ENCODE results near the gene SLU7. TPM values are rescaled to one million over a fixed set of nuclear protein-coding genes. Genes with fewer than 3 reads are reported as not detected.

The SLU7 gene
- total RNA-seq = 56.3 TPM

GRCh38 chr5:160418561-160419457 is at the start of gene SLU7:
SLU7 (minus strand) TSS chr5:160419081; CDS start chr5:160415294, 3,787 bp downstream.
- DNase-seq (ENCODE audit: low spot score in 2 of 2) = peak; percentile 67 to 77
- no peak for FAIRE-seq

GRCh38 chr5:160468363-160468975 is 49.6 kb upstream of the SLU7 start:
- no peak for FAIRE-seq
- no peak for DNase-seq (ENCODE audit: low spot score in 2 of 2)

DNA sequence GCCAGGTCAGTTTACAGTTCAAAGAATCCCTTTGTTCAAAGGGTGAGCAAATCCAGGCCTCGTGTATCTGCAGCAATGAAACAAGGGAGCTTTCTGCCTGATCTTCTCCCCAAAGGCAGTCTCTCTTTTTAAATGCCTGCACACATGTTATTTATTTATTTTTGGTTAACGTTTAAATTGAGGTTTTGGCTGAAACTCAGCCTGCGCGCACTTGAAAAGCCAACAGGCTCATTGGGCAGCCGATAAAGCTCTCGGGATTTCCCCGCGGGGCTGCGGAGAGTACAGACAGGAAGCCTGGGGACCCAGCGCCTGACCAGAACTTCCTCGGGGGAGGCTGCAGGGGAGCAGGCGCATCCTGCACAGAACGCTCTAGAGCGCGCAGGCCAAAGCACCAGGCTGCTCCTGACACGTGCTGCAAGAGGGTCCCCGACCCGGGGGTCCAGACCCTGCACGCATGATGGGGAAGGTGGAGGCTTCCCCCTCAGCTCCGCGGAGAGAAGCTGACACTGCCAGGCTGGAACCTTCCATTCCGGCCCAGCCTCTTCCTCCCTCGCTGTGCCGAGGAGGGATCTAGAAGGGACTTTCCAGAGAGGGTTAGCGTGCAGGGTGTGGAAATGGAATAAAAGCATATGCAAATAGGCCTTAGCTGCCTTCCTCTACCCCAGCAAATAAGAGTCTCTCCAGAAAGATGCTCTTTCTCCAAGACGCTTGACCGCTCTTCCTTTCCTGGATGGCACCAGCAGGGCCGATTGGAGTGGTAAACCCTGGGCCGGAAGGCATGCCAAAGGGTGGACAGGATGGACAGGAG is 48.9 kb upstream of the SLU7 start:
- FAIRE-seq (no peak), DNase-seq (ENCODE audit: low spot score in 2 of 2) (no peak)

DNA sequence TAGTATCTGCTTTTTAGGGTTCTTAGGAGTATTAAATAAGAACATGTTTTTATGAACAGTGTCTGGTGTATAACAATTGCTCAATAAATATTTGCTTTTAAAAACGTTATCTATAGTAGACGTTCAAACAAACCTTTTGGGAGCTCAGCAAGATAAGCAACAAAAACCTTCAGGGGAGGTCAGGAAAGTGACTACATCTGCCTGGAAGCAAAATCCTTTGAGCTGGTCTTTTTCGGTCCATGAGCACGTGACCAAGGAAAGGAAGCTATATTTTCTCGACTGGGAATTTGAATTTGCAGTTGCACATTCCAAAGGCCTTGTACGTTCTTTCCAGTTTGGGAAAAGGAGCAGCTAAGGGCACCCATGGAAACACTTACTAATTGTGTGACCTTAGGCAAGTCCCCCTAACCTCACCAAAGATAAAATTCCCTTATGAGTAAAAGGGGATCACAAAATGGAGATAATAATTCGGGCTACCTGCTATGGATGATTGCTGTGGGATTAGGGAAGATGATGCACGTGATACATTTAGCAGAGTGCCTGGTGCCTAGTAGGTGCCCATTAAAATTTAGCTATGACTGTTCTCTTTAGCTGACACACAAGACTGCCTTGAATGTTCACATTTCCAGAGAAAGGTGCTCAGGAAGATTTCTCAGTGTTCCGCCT is 48.1 kb upstream of the SLU7 start:
- FAIRE-seq = no peak
- DNase-seq (ENCODE audit: low spot score in 2 of 2) = no peak

GRCh38 chr5:160466116-160466515 is 47.2 kb upstream of the SLU7 start:
- no peak for DNase-seq (ENCODE audit: low spot score in 2 of 2)
- FAIRE-seq = no peak

GRCh38 chr5:160464466-160464797 is 45.6 kb upstream of the SLU7 start:
- DNase-seq (ENCODE audit: low spot score in 2 of 2) (no peak), FAIRE-seq (no peak)

DNA sequence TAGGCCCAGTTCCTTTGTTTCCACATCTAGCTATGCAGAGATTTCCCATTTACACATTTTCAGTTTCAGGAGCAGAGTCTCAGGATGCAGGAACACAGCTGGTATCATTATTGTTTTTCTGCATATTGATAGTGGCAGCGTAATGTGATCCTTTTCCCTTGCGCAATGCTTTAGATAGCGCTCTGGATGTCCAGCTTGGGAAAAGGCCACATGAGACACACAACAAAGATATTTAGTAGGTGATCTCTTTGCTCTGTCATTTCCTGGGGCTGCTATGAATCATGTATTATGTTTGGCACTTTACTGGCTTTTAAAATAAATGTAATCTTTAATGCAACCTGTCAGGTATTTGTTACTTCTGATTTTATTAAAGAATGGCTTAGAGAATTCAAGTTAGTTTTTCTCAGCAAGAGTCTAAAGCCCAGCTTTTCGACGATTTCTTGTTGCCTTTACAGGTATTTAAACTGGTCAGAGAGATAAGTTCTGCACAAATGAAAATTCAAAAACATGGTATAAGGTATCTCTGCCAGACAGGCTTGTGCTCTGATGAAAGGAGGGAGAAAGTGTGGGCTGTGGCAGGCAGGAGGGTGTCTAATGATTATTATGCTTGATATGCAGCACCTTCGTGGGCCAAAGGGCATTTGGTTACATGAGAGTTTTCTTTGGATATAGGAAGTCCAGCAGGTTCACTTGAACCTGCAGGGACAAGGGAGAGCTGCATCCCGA is 45.0 kb upstream of the SLU7 start:
- DNase-seq (ENCODE audit: low spot score in 2 of 2) (no peak), FAIRE-seq (no peak)

DNA sequence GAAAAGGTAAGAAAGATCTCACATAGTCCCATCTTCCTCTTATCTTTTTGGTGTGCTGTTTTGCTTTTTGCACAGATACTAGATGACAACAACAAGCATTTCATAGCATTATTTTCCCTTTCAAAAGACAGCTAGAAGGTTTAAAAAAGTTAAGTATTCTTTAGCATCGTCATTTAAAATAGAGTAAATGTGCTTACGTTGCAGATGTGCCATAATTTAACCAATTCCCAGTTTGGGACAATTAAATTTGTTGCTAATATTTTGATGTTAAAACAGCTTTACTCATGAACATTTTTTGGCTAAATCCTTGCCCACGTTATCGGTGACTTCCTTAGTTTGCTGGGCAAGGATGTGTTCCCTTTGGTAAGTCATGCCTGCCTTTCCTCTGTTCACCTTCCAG is 44.3 kb upstream of the SLU7 start:
- no peak for FAIRE-seq
- no peak for DNase-seq (ENCODE audit: low spot score in 2 of 2)

DNA sequence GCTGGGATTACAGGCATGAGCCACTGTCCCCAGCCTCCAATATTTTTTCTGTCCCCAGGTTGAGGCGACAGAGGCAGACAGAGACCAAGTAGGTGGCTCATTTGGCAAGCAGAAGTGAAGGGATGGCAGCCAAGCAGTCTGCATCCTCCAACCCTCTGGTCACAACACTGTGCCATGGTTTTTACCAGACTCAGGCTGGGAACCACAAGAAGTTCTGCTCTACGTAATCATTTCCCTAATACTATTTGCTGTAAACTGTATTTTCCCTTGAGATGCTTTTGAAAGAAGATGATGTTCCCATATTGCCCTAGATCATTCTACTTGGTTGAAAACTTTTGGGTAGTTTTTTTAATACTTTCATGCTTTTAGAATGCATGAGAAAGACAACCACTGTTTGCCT is 43.3 kb upstream of the SLU7 start:
- DNase-seq (ENCODE audit: low spot score in 2 of 2) (no peak), FAIRE-seq (no peak)

GRCh38 chr5:160461378-160461777 is 42.5 kb upstream of the SLU7 start:
- DNase-seq (ENCODE audit: low spot score in 2 of 2) (no peak), FAIRE-seq (no peak)

DNA sequence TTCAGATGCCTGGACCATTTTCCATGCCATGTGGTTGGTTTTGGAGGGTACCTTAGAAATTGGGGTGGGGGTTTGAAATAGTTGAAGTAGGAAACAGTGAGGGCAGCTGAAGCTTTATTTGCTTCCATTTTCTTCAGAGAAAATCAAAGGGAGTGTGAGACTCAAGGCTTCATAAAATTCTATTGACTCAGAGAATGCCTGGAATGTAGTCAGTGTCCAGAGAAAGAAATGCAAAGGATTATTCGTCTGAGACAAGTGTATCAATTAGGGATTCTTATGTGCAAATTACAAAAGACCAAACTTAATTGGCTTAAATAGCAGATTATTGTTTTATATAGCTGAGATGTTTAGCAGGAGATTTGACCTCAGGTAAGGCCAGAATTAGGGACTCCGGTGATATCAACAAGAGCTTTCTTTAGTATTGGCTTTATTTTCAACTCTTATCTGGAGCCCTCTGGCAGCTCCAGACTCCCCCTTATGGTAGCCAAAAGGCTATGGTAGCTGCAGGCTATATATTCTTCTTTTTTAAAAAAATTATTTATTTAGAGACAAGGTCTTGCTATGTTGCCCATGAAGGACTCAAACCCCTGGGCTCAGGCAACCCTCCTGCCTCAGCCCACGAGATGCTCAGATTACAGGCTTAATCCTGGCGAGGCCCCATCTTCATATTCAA is 41.6 kb upstream of the SLU7 start:
- FAIRE-seq (no peak), DNase-seq (ENCODE audit: low spot score in 2 of 2) (no peak)

DNA sequence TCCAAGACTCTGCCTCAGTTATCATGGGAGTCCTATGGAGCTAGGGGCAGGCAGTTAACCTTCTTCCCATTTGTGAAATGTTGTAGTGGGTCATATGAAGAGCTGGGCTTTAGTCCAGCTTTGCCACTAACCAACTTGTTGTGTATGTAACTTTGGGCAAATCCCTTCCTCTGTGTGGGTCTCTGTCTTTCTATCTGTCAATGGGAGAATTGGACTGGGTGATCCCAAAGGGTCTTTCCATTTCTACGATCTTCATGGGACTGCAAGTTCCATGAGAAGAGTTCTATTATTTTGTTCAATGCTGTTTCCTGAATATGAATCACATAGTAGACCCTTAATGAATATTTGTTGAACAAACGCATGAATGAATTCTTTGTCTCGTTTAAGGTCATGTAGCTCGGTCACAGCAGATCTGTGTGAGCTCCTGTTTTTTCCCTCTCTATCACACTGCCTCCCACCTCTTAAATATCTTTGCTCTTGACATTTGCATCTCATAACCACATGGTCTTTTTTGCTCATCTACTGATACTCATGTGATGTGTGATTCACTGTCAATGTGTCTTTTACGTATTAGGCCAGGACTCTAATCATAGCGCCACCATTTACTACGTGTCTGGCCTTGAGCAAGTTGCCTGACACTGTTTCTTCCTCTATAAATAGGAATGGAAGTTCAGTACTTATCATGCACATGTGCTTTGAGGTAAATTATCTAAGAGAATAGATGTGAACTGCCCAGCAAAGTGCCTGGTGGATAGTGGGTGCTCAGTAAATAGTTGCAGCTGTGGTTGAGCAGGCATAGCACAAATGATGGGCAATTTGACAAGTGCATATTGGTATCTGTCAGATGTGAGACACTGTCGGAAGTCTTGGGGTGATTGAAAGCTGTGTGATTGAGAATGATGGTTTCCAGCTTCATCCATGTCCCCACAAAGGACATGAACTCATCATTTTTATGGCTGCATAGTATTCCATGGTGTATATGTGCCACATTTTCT is 40.2 kb upstream of the SLU7 start:
- no peak for FAIRE-seq
- DNase-seq (ENCODE audit: low spot score in 2 of 2) = no peak

DNA sequence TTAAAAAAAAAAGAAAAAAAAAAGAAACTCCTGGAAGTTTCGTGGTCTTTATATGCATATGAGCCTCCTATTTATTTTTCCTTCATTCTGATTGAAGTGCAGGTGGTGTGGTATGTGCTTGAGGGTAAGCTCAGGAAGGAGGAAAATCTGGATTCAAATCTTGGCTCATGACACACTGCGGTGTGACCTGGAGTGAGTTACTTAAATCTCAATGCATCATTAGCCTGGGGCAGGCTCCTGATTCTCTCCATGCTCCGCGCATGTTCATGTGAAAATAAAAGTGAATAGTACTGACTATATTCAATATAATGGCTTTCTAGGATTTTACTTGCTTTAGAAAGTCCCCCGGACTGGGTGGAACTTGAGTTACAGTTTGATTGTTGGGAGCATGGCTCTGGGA is 38.4 kb upstream of the SLU7 start:
- DNase-seq (ENCODE audit: low spot score in 2 of 2) (no peak), FAIRE-seq (no peak)

GRCh38 chr5:160456480-160457177 is 37.7 kb upstream of the SLU7 start:
- DNase-seq (ENCODE audit: low spot score in 2 of 2) (no peak), FAIRE-seq (no peak)

DNA sequence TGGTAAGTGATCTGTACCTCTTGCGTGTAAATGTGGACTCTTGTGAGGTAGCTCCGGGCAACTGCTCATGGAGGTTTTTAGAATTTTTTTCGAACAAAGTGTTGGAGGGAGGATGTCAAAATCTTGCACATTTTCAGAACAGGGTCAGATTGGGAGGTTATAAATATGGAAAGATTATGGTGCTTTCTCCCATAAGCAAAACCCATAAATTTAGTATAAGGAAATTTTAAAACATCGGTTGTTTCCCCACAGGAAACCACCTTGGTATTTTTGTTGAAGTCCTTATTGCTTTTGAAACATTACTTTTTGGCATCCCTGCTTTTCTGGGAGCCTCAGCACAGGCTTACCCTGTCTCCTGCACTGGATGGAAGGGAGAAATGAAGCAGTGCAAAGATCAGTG is 36.7 kb upstream of the SLU7 start:
- FAIRE-seq (no peak), DNase-seq (ENCODE audit: low spot score in 2 of 2) (no peak)

GRCh38 chr5:160453751-160454150 is 34.9 kb upstream of the SLU7 start:
- FAIRE-seq = no peak
- DNase-seq (ENCODE audit: low spot score in 2 of 2) = no peak

DNA sequence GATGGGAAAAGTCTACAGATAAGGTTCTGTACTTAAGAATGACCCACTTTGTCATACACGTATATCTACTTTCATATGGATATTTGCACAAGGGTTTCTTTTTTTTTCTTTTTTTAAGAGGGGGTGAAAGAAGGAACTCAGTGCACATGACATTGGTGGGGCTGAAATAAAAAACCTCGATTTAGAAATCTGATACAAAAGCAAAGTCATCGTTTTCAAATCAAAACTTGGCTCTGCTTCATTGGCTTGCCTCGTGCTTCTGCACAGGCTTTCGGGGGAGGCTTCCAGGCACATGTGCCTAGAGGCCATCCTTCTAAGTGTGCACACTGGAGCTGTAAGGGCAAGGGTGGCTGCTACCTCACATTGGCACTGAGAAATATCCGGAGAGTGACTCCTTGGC is 33.9 kb upstream of the SLU7 start:
- FAIRE-seq (no peak), DNase-seq (ENCODE audit: low spot score in 2 of 2) (no peak)

GRCh38 chr5:160452036-160452435 is 33.2 kb upstream of the SLU7 start:
- FAIRE-seq = no peak

More at GRCh38 chr5:160452036-160452435, 33.2 kb upstream of the SLU7 start:
- DNase-seq (ENCODE audit: low spot score in 2 of 2) = no peak
